ENCODE results near the gene ONECUT3. TPM values are rescaled to one million over a fixed set of nuclear protein-coding genes. Genes with fewer than 3 reads are reported as not detected.

The ONECUT3 gene
- total and polyA plus RNA-seq, 2 of the 4 experiments (the other 2 are of a cell fraction), result not detected

- peaks cover 12% of the 10 kb centered on the region for H3K4me1 ChIP-seq (ENCODE audit: control insufficient read depth, insufficient read depth, low read length)
- H3K4me2 ChIP-seq (ENCODE audit: low read depth, low read length), result no peak overlapping the region
- H3K9me1 ChIP-seq (ENCODE audit: insufficient read depth, low read length), result peaks cover 6% of the 10 kb centered on the region
- dilution Hi-C loops (cut with HindIII; ENCODE audit: low sequenced_read_pairs, unreplicated experiment) (no loop called here), in situ Hi-C loops (cut with MboI; ENCODE audit: low sequenced_read_pairs) (no loop called here), intact Hi-C loops (cut with micrococcal nuclease) (no loop called here)
- H3K79me1 ChIP-seq (ENCODE audit: low read depth in 1 of 2, low read length in 2 of 2), result no peaks in the 10 kb centered on the region
- H4K5ac ChIP-seq (ENCODE audit: low read depth, low read length), result no peak overlapping the region
- H2BK20ac ChIP-seq (ENCODE audit: low read depth, low read length), result no peak overlapping the region
- peaks cover 43% of the 10 kb centered on the region for H3K27me3 ChIP-seq (ENCODE audit: control insufficient read depth, insufficient read depth, low read length)
- ChIA-PET CTCF (no interaction called here), POLR2A (ENCODE audit: unreplicated experiment) (no interaction called here)
- H4K20me1 ChIP-seq (ENCODE audit: insufficient read depth, low read length), result peaks cover 6% of the 10 kb centered on the region
- H2BK15ac ChIP-seq (ENCODE audit: low read depth, low read length), result no peak overlapping the region
- H2AK9ac ChIP-seq (replicated peaks; ENCODE audit: low read depth, low read length, poor library complexity), result no peak overlapping the region
- DNase-seq, result no peak
- BruUV-seq (replicated peaks), result no TSS peak
- H4K8ac ChIP-seq (ENCODE audit: low read depth in 2 of 2, low read length in 2 of 2), result no peak overlapping the region
- no peak overlapping the region for H3K14ac ChIP-seq (replicated peaks; ENCODE audit: low read depth, low read length)
- H3K56ac ChIP-seq (ENCODE audit: extremely low read depth, insufficient read depth, low read length), result no peak overlapping the region
- no peak overlapping the region for H3K4ac ChIP-seq (ENCODE audit: low read depth, low read length)
- no peak overlapping the region for H3K23ac ChIP-seq (ENCODE audit: low read depth, low read length)
- no peak overlapping the region for H3K4me3 ChIP-seq (ENCODE audit: insufficient read depth, low read depth, low read length)
- H4K91ac ChIP-seq (ENCODE audit: insufficient read depth, low read depth, low read length), result no peak overlapping the region
- no peak overlapping the region for H2BK5ac ChIP-seq (ENCODE audit: low read depth, low read length, poor library complexity, severe bottlenecking)
- H3K9me3 ChIP-seq (ENCODE audit: control insufficient read depth, insufficient read depth, low read length), result peaks cover 7% of the 10 kb centered on the region
- H2BK120ac ChIP-seq (ENCODE audit: low read depth, low read length), result no peak overlapping the region
- peak overlapping the region; percentile 8 for H2AFZ ChIP-seq (replicated peaks; ENCODE audit: low read length, poor library complexity)
- no peak overlapping the region for H3K9ac ChIP-seq (ENCODE audit: low read depth, low read length)
- no peak overlapping the region for H3K18ac ChIP-seq (ENCODE audit: low read depth, low read length)
- H2AK5ac ChIP-seq (ENCODE audit: low read depth, low read length), result no peak overlapping the region
- WGBS, 2 experiments (ENCODE audit: extremely low coverage in 2 of 2, insufficient read length in 1 of 2), result no CpG with 5 or more reads among the region's 19 CpGs
- no peak for ATAC-seq (ENCODE audit: low read depth)
- TF ChIP-seq FOS (IDR thresholded peaks at IDR 0.05; ENCODE audit: low read depth, low read length), result no peak
- no peak for TF ChIP-seq MAFK (IDR thresholded peaks at IDR 0.05; ENCODE audit: low read depth, low read length)
- no peak for TF ChIP-seq NFE2L2 (IDR thresholded peaks at IDR 0.05; ENCODE audit: low read depth, low read length)
- no peak for TF ChIP-seq RAD21 (IDR thresholded peaks at IDR 0.05; ENCODE audit: low read length)
- TF ChIP-seq BHLHE40 (IDR thresholded peaks at IDR 0.05; ENCODE audit: low read depth, low read length), result no peak
- no peak for TF ChIP-seq ELK1 (IDR thresholded peaks at IDR 0.05; ENCODE audit: borderline replicate concordance, low read depth, low read length)
- TF ChIP-seq, protein P1, sequence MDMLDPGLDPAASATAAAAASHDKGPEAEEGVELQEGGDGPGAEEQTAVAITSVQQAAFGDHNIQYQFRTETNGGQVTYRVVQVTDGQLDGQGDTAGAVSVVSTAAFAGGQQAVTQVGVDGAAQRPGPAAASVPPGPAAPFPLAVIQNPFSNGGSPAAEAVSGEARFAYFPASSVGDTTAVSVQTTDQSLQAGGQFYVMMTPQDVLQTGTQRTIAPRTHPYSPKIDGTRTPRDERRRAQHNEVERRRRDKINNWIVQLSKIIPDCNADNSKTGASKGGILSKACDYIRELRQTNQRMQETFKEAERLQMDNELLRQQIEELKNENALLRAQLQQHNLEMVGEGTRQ (IDR thresholded peaks at IDR 0.05; ENCODE audit: low read depth, low read length), result no peak
- TF ChIP-seq POLR2A (IDR thresholded peaks at IDR 0.05; ENCODE audit: low read depth, low read length), result no peak
- TF ChIP-seq RCOR1 (IDR thresholded peaks at IDR 0.05; ENCODE audit: insufficient replicate concordance, low read length), result no peak
- TF ChIP-seq, protein P2, sequence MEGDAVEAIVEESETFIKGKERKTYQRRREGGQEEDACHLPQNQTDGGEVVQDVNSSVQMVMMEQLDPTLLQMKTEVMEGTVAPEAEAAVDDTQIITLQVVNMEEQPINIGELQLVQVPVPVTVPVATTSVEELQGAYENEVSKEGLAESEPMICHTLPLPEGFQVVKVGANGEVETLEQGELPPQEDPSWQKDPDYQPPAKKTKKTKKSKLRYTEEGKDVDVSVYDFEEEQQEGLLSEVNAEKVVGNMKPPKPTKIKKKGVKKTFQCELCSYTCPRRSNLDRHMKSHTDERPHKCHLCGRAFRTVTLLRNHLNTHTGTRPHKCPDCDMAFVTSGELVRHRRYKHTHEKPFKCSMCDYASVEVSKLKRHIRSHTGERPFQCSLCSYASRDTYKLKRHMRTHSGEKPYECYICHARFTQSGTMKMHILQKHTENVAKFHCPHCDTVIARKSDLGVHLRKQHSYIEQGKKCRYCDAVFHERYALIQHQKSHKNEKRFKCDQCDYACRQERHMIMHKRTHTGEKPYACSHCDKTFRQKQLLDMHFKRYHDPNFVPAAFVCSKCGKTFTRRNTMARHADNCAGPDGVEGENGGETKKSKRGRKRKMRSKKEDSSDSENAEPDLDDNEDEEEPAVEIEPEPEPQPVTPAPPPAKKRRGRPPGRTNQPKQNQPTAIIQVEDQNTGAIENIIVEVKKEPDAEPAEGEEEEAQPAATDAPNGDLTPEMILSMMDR (conservative IDR thresholded peaks at IDR 0.05; ENCODE audit: low read depth, low read length), result no peak
- no peak for TF ChIP-seq CHD1 (IDR thresholded peaks at IDR 0.05; ENCODE audit: low read depth, low read length)
- no peak for TF ChIP-seq MXI1 (IDR thresholded peaks at IDR 0.05; ENCODE audit: borderline replicate concordance, low read depth, low read length)
- H3K27ac ChIP-seq (ENCODE audit: insufficient read depth, low read length), result no peak overlapping the region
- no peaks in the 10 kb centered on the region for H3K36me3 ChIP-seq (ENCODE audit: control insufficient read depth, insufficient read depth, low read length)
Measured at GRCh38 chr19:1744822-1745563, 8.3 kb upstream of the ONECUT3 start.
